SU-DHL-6 (cell line): ENCODE measurements around the gene TEDC1.

Source experiments
- EZH2phosphoT487 ChIP-seq: fragments of 200-600 bp; sonication (generic), shearing (Covaris generic); conservative IDR thresholded peaks from 2 replicates; pipeline ENCODE4 v1.6.1; 2018; ENCODE audit warnings: mild to moderate bottlenecking, antibody characterized with exemption, low read length, moderate library complexity, mixed read lengths
- TF ChIP-seq, protein P1 (sequence below): fragments of 200-600 bp; sonication (generic); IDR thresholded peaks from one replicate; pipeline ENCODE4 v1.5.1; 2017; ENCODE audit warnings: antibody characterized with exemption, mild to moderate bottlenecking, low read length, moderate library complexity; ENCODE audit not compliant: insufficient read depth, poor library complexity, severe bottlenecking

DNA sequence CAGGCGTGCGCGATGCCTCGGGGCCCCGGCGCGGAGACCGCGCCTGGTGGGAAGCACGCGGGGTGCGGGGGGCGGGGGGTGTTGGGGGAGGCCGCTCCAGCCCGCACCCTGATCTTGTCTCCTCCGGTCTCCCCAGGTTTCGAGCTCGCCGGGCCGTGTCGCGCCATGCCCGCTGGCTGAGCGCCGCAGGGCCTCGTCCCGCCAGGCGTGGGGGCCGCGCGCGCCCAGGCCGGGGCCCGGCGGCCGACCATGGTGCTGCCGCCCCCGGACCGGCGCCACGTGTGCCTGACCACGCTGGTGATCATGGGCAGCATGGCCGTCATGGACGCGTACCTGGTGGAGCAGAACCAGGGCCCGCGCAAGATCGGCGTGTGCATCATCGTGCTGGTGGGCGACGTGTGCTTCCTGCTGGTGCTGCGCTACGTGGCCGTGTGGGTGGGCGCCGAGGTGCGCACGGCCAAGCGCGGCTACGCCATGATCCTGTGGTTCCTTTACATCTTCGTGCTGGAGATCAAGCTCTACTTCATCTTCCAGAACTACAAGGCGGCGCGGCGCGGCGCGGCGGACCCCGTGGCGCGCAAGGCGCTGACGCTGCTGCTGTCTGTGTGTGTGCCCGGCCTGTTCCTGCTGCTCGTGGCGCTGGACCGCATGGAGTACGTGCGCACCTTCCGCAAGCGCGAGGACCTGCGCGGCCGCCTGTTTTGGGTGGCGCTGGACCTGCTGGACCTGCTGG is 37.7 kb downstream of the TEDC1 start:
- TF ChIP-seq, protein P1, sequence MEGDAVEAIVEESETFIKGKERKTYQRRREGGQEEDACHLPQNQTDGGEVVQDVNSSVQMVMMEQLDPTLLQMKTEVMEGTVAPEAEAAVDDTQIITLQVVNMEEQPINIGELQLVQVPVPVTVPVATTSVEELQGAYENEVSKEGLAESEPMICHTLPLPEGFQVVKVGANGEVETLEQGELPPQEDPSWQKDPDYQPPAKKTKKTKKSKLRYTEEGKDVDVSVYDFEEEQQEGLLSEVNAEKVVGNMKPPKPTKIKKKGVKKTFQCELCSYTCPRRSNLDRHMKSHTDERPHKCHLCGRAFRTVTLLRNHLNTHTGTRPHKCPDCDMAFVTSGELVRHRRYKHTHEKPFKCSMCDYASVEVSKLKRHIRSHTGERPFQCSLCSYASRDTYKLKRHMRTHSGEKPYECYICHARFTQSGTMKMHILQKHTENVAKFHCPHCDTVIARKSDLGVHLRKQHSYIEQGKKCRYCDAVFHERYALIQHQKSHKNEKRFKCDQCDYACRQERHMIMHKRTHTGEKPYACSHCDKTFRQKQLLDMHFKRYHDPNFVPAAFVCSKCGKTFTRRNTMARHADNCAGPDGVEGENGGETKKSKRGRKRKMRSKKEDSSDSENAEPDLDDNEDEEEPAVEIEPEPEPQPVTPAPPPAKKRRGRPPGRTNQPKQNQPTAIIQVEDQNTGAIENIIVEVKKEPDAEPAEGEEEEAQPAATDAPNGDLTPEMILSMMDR = no peak
- TF ChIP-seq EZH2phosphoT487 = no peak
